ENCODE measurements around the gene RAB35.

RAB35 gene

GRCh38 chr12:120157678-120158077 lies 41.1 kb upstream of the RAB35 start:
- Histone ChIP-seq H3K36me3 (ENCODE audit: control insufficient read depth, low read length) (peaks cover 97% of the 10 kb centered on the region), H3K9me2 (replicated peaks; ENCODE audit: control insufficient read depth, low read length) (no peaks in the 10 kb centered on the region), H3F3A (ENCODE audit: control insufficient read depth, insufficient read depth) (no peaks in the 10 kb centered on the region), H3K9me3 (ENCODE audit: control insufficient read depth, insufficient read depth, low read length) (no peaks in the 10 kb centered on the region), H3K27ac (ENCODE audit: low read depth, low read length) (no peak overlapping the region), H3K27me3 (ENCODE audit: control insufficient read depth, low read length) (no peaks in the 10 kb centered on the region), H4K20me1 (ENCODE audit: control insufficient read depth, insufficient read depth, low read depth, low read length) (no peaks in the 10 kb centered on the region), H3K4me1 (ENCODE audit: control insufficient read depth, low read length) (no peaks in the 10 kb centered on the region), H3K79me2 (ENCODE audit: control insufficient read depth, low read length) (no peaks in the 10 kb centered on the region; the same call in 1 of the 2 replicates), H3K4me2 (ENCODE audit: low read length) (no peak overlapping the region), H3K4me3 (ENCODE audit: low read length) (no peak overlapping the region)
- TF ChIP-seq EZH2phosphoT487 (IDR thresholded peaks at IDR 0.05; ENCODE audit: borderline replicate concordance, low read length) (no peak), CTCF (IDR thresholded peaks at IDR 0.05; ENCODE audit: low read depth, low read length, poor library complexity, severe bottlenecking) (no peak)

- Histone ChIP-seq H4K20me1 (ENCODE audit: control insufficient read depth, insufficient read depth, low read depth, low read length) (no peaks in the 10 kb centered on the region), H3K36me3 (ENCODE audit: control insufficient read depth, low read length) (peaks cover 92% of the 10 kb centered on the region), H3K27ac (ENCODE audit: low read depth, low read length) (no peak overlapping the region), H3K4me2 (ENCODE audit: low read length) (no peak overlapping the region), H3K9me2 (replicated peaks; ENCODE audit: control insufficient read depth, low read length) (no peaks in the 10 kb centered on the region), H3F3A (ENCODE audit: control insufficient read depth, insufficient read depth) (no peaks in the 10 kb centered on the region), H3K4me1 (ENCODE audit: control insufficient read depth, low read length) (no peaks in the 10 kb centered on the region), H3K4me3 (ENCODE audit: low read length) (no peak overlapping the region), H3K9me3 (ENCODE audit: control insufficient read depth, insufficient read depth, low read length) (no peaks in the 10 kb centered on the region), H3K79me2 (ENCODE audit: control insufficient read depth, low read length) (no peaks in the 10 kb centered on the region; the same call in 1 of the 2 replicates), H3K27me3 (ENCODE audit: control insufficient read depth, low read length) (no peaks in the 10 kb centered on the region)
- TF ChIP-seq CTCF (IDR thresholded peaks at IDR 0.05; ENCODE audit: low read depth, low read length, poor library complexity, severe bottlenecking): no peak
- TF ChIP-seq EZH2phosphoT487 (IDR thresholded peaks at IDR 0.05; ENCODE audit: borderline replicate concordance, low read length): no peak
Measured at GRCh38 chr12:120156315-120157259, 40.0 kb upstream of the RAB35 start.

GRCh38 chr12:120155072-120155471 lies 38.5 kb upstream of the RAB35 start:
- Histone ChIP-seq H3K4me1 (ENCODE audit: control insufficient read depth, low read length) (no peaks in the 10 kb centered on the region), H4K20me1 (ENCODE audit: control insufficient read depth, insufficient read depth, low read depth, low read length) (no peaks in the 10 kb centered on the region), H3K4me2 (ENCODE audit: low read length) (no peak overlapping the region), H3K36me3 (ENCODE audit: control insufficient read depth, low read length) (peaks cover 87% of the 10 kb centered on the region), H3K4me3 (ENCODE audit: low read length) (no peak overlapping the region), H3F3A (ENCODE audit: control insufficient read depth, insufficient read depth) (no peaks in the 10 kb centered on the region), H3K9me2 (replicated peaks; ENCODE audit: control insufficient read depth, low read length) (no peaks in the 10 kb centered on the region), H3K9me3 (ENCODE audit: control insufficient read depth, insufficient read depth, low read length) (no peaks in the 10 kb centered on the region), H3K27me3 (ENCODE audit: control insufficient read depth, low read length) (no peaks in the 10 kb centered on the region), H3K79me2 (ENCODE audit: control insufficient read depth, low read length) (no peaks in the 10 kb centered on the region; the same call in 1 of the 2 replicates), H3K27ac (ENCODE audit: low read depth, low read length) (no peak overlapping the region)
- TF ChIP-seq EZH2phosphoT487 (IDR thresholded peaks at IDR 0.05; ENCODE audit: borderline replicate concordance, low read length): no peak
- TF ChIP-seq CTCF (IDR thresholded peaks at IDR 0.05; ENCODE audit: low read depth, low read length, poor library complexity, severe bottlenecking): no peak
